NB4 (cell line): ENCODE data around the gene SAP30L.

Experiments
- DNase-seq: peaks from one replicate; pipeline ENCODE4 v3.0.0; 2010; ENCODE audit warnings: low read depth
- H3K4me3 ChIP-seq: one replicate; pipeline ENCODE4 v1.5.1; 2011; ENCODE audit warnings: mild to moderate bottlenecking, low read depth, low read length, moderate library complexity
- CTCF ChIP-seq: IDR thresholded peaks from one replicate; pipeline ENCODE4 v1.5.1; 2012; ENCODE audit warnings: low read depth, low read length
- MYC ChIP-seq: IDR thresholded peaks from 2 replicates; pipeline ENCODE4 v1.6.1; 2011; ENCODE audit warnings: low read depth, low read length
- POLR2A ChIP-seq: IDR thresholded peaks from 2 replicates; pipeline ENCODE4 v1.6.1; 2011; ENCODE audit warnings: mild to moderate bottlenecking; ENCODE audit not compliant: insufficient read length; ENCODE audit errors: extremely low read depth
- TF ChIP-seq, protein P1 (sequence below): IDR thresholded peaks from 2 replicates; pipeline ENCODE4 v1.6.1; 2011; ENCODE audit warnings: low read depth, low read length

Gene SAP30L

GRCh38 chr5:154505567-154505966 is 59.8 kb downstream of the SAP30L start:
- H3K4me3 ChIP-seq = no peak overlapping the region
- DNase-seq = no peak
- TF ChIP-seq POLR2A = no peak
- TF ChIP-seq, protein P1, sequence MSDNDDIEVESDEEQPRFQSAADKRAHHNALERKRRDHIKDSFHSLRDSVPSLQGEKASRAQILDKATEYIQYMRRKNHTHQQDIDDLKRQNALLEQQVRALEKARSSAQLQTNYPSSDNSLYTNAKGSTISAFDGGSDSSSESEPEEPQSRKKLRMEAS = no peak
- no peak for TF ChIP-seq MYC
- TF ChIP-seq CTCF = no peak

- H3K4me3 ChIP-seq = no peak overlapping the region
- DNase-seq = no peak
- TF ChIP-seq POLR2A = no peak
Observed at GRCh38 chr5:154506049-154506715, 60.4 kb downstream of the SAP30L start.

GRCh38 chr5:154506716-154507080 is 60.9 kb downstream of the SAP30L start:
- no peak for DNase-seq
- H3K4me3 ChIP-seq = no peak overlapping the region
- TF ChIP-seq, protein P1 = no peak
- no peak for TF ChIP-seq MYC

GRCh38 chr5:154508114-154508513 is 62.3 kb downstream of the SAP30L start:
- DNase-seq = no peak
- H3K4me3 ChIP-seq = no peak overlapping the region
- TF ChIP-seq, protein P1 = no peak
- TF ChIP-seq POLR2A (no peak), MYC (no peak), CTCF (no peak)

- no peak overlapping the region for H3K4me3 ChIP-seq
- DNase-seq = no peak
- TF ChIP-seq, protein P1 = no peak
- no peak for TF ChIP-seq MYC
- TF ChIP-seq POLR2A = no peak
- TF ChIP-seq CTCF = no peak
Observed at GRCh38 chr5:154509784-154510555, 64.2 kb downstream of the SAP30L start.
